Measurements from ENCODE around the gene NCK2.

- TF ChIP-seq, protein P1, sequence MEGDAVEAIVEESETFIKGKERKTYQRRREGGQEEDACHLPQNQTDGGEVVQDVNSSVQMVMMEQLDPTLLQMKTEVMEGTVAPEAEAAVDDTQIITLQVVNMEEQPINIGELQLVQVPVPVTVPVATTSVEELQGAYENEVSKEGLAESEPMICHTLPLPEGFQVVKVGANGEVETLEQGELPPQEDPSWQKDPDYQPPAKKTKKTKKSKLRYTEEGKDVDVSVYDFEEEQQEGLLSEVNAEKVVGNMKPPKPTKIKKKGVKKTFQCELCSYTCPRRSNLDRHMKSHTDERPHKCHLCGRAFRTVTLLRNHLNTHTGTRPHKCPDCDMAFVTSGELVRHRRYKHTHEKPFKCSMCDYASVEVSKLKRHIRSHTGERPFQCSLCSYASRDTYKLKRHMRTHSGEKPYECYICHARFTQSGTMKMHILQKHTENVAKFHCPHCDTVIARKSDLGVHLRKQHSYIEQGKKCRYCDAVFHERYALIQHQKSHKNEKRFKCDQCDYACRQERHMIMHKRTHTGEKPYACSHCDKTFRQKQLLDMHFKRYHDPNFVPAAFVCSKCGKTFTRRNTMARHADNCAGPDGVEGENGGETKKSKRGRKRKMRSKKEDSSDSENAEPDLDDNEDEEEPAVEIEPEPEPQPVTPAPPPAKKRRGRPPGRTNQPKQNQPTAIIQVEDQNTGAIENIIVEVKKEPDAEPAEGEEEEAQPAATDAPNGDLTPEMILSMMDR (IDR thresholded peaks at IDR 0.05), result no peak
- no peak for TF ChIP-seq POLR2A (IDR thresholded peaks at IDR 0.05)
Measured at GRCh38 chr2:105853354-105854088, 108.8 kb downstream of the NCK2 start.

Measured in sigmoid colon (tissue), 3 donors.